ENCODE results near the gene FRAS1. TPM values are rescaled to one million over a fixed set of nuclear protein-coding genes. Genes with fewer than 3 reads are reported as not detected.

The FRAS1 gene
- total and polyA plus RNA-seq, 9 of the 15 experiments (the other 6 are each of a cell fraction or from before 2014, with no cell fraction given), result under 0.01 to 0.11 (median 0.04) TPM; not detected in 2

DNA sequence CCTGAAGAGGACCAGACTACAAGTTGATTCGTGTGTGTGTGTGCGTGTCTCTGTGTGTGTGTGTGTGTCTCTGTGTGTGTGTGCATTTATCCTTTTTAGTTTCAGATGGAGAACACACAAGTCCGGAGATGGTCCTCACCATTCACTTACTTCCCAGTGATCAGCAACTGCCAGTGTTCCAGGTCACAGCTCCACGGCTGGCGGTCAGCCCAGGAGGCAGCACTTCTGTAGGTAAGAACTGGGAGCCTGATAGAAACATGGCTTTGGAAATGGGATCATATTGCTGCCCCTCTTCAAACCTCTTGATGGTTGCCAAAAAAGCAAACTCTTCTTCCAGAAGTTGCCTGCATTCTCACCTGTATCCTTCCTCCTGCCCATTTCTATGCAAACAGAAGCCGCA lies 371.9 kb downstream of the FRAS1 start:
- no peak overlapping the region for H3K4me2 ChIP-seq (ENCODE audit: insufficient read depth, low read length)
- intact Hi-C loops (cut with micrococcal nuclease), result no loop called here
- H3K79me2 ChIP-seq (ENCODE audit: control insufficient read depth, insufficient read depth, low read length), result no peaks in the 10 kb centered on the region
- H3K4me3 ChIP-seq, result no peak overlapping the region
- TF ChIP-seq TAF9B (IDR thresholded peaks at IDR 0.05; ENCODE audit: partially characterized antibody), result no peak
- TF ChIP-seq, protein P1, sequence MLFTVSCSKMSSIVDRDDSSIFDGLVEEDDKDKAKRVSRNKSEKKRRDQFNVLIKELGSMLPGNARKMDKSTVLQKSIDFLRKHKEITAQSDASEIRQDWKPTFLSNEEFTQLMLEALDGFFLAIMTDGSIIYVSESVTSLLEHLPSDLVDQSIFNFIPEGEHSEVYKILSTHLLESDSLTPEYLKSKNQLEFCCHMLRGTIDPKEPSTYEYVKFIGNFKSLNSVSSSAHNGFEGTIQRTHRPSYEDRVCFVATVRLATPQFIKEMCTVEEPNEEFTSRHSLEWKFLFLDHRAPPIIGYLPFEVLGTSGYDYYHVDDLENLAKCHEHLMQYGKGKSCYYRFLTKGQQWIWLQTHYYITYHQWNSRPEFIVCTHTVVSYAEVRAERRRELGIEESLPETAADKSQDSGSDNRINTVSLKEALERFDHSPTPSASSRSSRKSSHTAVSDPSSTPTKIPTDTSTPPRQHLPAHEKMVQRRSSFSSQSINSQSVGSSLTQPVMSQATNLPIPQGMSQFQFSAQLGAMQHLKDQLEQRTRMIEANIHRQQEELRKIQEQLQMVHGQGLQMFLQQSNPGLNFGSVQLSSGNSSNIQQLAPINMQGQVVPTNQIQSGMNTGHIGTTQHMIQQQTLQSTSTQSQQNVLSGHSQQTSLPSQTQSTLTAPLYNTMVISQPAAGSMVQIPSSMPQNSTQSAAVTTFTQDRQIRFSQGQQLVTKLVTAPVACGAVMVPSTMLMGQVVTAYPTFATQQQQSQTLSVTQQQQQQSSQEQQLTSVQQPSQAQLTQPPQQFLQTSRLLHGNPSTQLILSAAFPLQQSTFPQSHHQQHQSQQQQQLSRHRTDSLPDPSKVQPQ (CRISPR knock-in tag; IDR thresholded peaks at IDR 0.05; ENCODE audit: borderline replicate concordance), result no peak
- no peak for TF ChIP-seq OTX1 (CRISPR knock-in tag; IDR thresholded peaks at IDR 0.05)
- no peak for TF ChIP-seq NELFE (IDR thresholded peaks at IDR 0.05; ENCODE audit: insufficient read depth, insufficient read length)
- no peak for TF ChIP-seq EWSR1 (IDR thresholded peaks at IDR 0.05; ENCODE audit: borderline replicate concordance, low read depth, partially characterized antibody)
- no peak for TF ChIP-seq STAT5A (IDR thresholded peaks at IDR 0.05; ENCODE audit: borderline replicate concordance, low read length)
- no peak for TF ChIP-seq TRIM28 (IDR thresholded peaks at IDR 0.05)
- TF ChIP-seq ELF2 (CRISPR knock-in tag; IDR thresholded peaks at IDR 0.05), result no peak
- no peak for TF ChIP-seq DACH1 (IDR thresholded peaks at IDR 0.05; ENCODE audit: partially characterized antibody)
- TF ChIP-seq NFE2L1 (tag; IDR thresholded peaks at IDR 0.05; ENCODE audit: borderline replicate concordance, low read depth), result no peak
- H3K27ac ChIP-seq (ENCODE audit: extremely low read depth, low read depth, low read length), result no peak overlapping the region
- WGBS (ENCODE audit: insufficient coverage, low coverage, missing lambda C conversion rate), result under 1% methylated on average over 6 of the region's 6 CpGs
- ATAC-seq (no peak), DNase-seq (ENCODE audit: extremely low read depth in 1 of 4, low spot score in 3 of 4) (no peak), FAIRE-seq (no peak)
- peaks cover 16 to 19% of the 10 kb centered on the region in 2 experiments for H3K27me3 ChIP-seq (ENCODE audit: control insufficient read depth in 2 of 2, insufficient read depth in 2 of 2, low read length in 2 of 2)
- no peaks in the 10 kb centered on the region for H4K20me1 ChIP-seq (replicated peaks; ENCODE audit: control insufficient read depth, insufficient read depth, low read length)
- CTCF ChIA-PET (ENCODE audit: low intra/inter-chr PET ratio), result no interaction called here
- no peak overlapping the region for H2AFZ ChIP-seq (ENCODE audit: low read depth, low read length)
- no peaks in the 10 kb centered on the region for H3K36me3 ChIP-seq (ENCODE audit: control insufficient read depth, insufficient read depth, low read length)
- no peaks in the 10 kb centered on the region for H3K9me3 ChIP-seq (replicated peaks; ENCODE audit: control insufficient read depth, insufficient read depth, low read depth, low read length)
- POLR2A ChIA-PET, result interaction anchor here (1.0 kb wide), 1 partner anchor 33 kb away, joined by 3 read pairs; no protein-coding TSS in a partner anchor
- in situ Hi-C loops (cut with MboI), result no loop called here
- no TSS peak for BruUV-seq (replicated peaks)
- no peak overlapping the region for H3K9ac ChIP-seq (ENCODE audit: insufficient read depth in 1 of 2, low read depth in 2 of 2, low read length in 2 of 2)
- no peaks in the 10 kb centered on the region for H3K4me1 ChIP-seq (replicated peaks in 1 of 2; ENCODE audit: control insufficient read depth in 2 of 2, insufficient read depth in 2 of 2, low read length in 2 of 2)
- H3K9me1 ChIP-seq (ENCODE audit: control insufficient read depth, insufficient read depth, low read length), result no peaks in the 10 kb centered on the region
